Testis (tissue), 2 donors: ENCODE data around the gene RASGRF1.

Experiments used
- POLR2A ChIP-seq: fragments of 450-650 bp; IDR thresholded peaks from one replicate; pipeline ENCODE4 v1.6.1; 2017; ENCODE audit warnings: antibody characterized with exemption, mild to moderate bottlenecking, moderate library complexity
- TF ChIP-seq, protein P1 (sequence below), 3 experiments: fragments of 450-650 bp in 2 of 3; fragments of 200-600 bp in 1 of 3; sonication (generic) in 1 of 3; IDR thresholded peaks; one replicate each; pipeline ENCODE4 v1.5.1; 2016 to 2019; ENCODE audit warnings: antibody characterized with exemption in 3 of 3, mild to moderate bottlenecking in 2 of 3, moderate library complexity in 1 of 3

DNA sequence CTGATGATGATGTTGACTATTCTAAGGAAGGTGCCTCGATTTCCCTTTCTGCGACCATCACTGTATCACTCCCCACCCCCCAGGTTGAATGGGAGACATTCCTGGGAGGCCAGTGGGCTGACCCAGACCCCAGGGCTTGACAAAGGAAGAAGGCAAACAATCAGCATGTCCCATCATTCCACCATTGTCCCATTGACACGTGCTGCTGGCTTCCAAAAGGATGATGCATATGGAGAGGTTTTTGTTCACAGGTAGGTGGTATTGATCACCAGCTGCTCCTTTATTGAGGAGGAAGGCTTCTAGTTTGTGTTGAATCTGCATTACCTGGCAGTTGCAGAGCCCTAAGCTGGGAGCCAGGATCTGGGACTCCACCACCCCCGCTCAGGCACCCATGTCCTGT is 30.4 kb downstream of the RASGRF1 start:
- TF ChIP-seq, protein P1, sequence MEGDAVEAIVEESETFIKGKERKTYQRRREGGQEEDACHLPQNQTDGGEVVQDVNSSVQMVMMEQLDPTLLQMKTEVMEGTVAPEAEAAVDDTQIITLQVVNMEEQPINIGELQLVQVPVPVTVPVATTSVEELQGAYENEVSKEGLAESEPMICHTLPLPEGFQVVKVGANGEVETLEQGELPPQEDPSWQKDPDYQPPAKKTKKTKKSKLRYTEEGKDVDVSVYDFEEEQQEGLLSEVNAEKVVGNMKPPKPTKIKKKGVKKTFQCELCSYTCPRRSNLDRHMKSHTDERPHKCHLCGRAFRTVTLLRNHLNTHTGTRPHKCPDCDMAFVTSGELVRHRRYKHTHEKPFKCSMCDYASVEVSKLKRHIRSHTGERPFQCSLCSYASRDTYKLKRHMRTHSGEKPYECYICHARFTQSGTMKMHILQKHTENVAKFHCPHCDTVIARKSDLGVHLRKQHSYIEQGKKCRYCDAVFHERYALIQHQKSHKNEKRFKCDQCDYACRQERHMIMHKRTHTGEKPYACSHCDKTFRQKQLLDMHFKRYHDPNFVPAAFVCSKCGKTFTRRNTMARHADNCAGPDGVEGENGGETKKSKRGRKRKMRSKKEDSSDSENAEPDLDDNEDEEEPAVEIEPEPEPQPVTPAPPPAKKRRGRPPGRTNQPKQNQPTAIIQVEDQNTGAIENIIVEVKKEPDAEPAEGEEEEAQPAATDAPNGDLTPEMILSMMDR (IDR thresholded peaks at IDR 0.05): no peak
- no peak for TF ChIP-seq POLR2A
